GM12878 (cell line): Measurements from ENCODE around the gene OPTC. TPM values are rescaled to one million over a fixed set of nuclear protein-coding genes. Genes with fewer than 3 reads are reported as not detected.

Experiments
- ATAC-seq: fragments of 200-7000 bp; cut with Tn5 transposase; 3 replicates; pipeline ENCODE4 v1.9.1; 2020; ENCODE audit warnings: mild to moderate bottlenecking, moderate library complexity
- BruUV-seq: library from RNA; stranded (reverse); fragments of 400-500 nt; replicated peaks from 2 replicates; lab custom pipeline; 2021; lab: Mats Ljungman, UMichigan
- CTCF ChIA-PET: fragments of 300-600 bp; sonication (Branson Sonifier 250); formaldehyde crosslinking; extraction: SDS; loops from one replicate; lab custom pipeline; 2021; ENCODE audit warnings: inconsistent platforms; lab: Yijun Ruan, JAX
- POLR2A ChIA-PET: fragments of 350-600 bp; formaldehyde crosslinking; extraction: SDS; loops from one replicate; lab custom pipeline; 2021; ENCODE audit warnings: inconsistent platforms; lab: Charles Lee
- RAD21 ChIA-PET: fragments of 300-600 bp; sonication (Branson Sonifier 250); formaldehyde crosslinking; loops from one replicate; lab custom pipeline; 2023; ENCODE audit warnings: antibody characterized with exemption; ENCODE audit not compliant: unreplicated experiment; lab: Charles Lee
- SMC1A ChIA-PET: fragments of 300-600 bp; sonication (Branson Sonifier 250); formaldehyde crosslinking; loops from one replicate; lab custom pipeline; 2023; ENCODE audit not compliant: unreplicated experiment, uncharacterized antibody; lab: Charles Lee
- DNase-seq: peaks from one replicate; pipeline ENCODE4 v3.0.0-alpha.2; 2011; ENCODE audit warnings: low read depth, low spot score
- FAIRE-seq: peaks from 3 replicates; lab custom pipeline; 2011; peaks lifted over from hg19 to GRCh38; lab: Jason Lieb, UNC
- H2AFZ ChIP-seq: 2 replicates; pipeline ENCODE4 v1.6.0; 2011; ENCODE audit warnings: low read depth, low read length, control low read depth; ENCODE audit not compliant: control insufficient read depth
- H3K27ac ChIP-seq: 2 replicates; pipeline ENCODE4 v1.5.1; 2011; ENCODE audit warnings: control low read depth; ENCODE audit not compliant: control insufficient read depth, insufficient read depth
- H3K27me3 ChIP-seq, 2 experiments: replicated peaks in 1 of 2; 2 replicates each; pipeline versions ENCODE4 v1.6.0 to v1.6.1; 2011; ENCODE audit warnings: low read length in 1 of 2; ENCODE audit not compliant: control insufficient read depth in 2 of 2, insufficient read depth in 2 of 2
- H3K36me3 ChIP-seq, 2 experiments: 2 replicates each; pipeline ENCODE4 v1.5.1; 2011; ENCODE audit warnings: low read length in 1 of 2; ENCODE audit not compliant: control insufficient read depth in 2 of 2, insufficient read depth in 2 of 2
- H3K4me1 ChIP-seq: 2 replicates; pipeline ENCODE4 v1.6.1; 2011; ENCODE audit warnings: mild to moderate bottlenecking, low read length, moderate library complexity, mixed read lengths; ENCODE audit not compliant: control insufficient read depth, insufficient read depth
- H3K4me2 ChIP-seq: 2 replicates; pipeline ENCODE4 v1.6.0; 2011; ENCODE audit warnings: control low read depth; ENCODE audit not compliant: control insufficient read depth, insufficient read depth
- H3K4me3 ChIP-seq: fragments of 200-600 bp; sonication (generic); 2 replicates; pipeline ENCODE4 v1.5.1; 2016
- H3K79me2 ChIP-seq: 2 replicates; pipeline ENCODE4 v1.6.0; 2011; ENCODE audit warnings: low read length; ENCODE audit not compliant: control insufficient read depth, insufficient read depth
- H3K9ac ChIP-seq: 2 replicates; pipeline ENCODE4 v1.8.0; 2011; ENCODE audit warnings: low read length, control low read depth, mixed read lengths; ENCODE audit not compliant: control insufficient read depth, insufficient read depth
- H3K9me3 ChIP-seq: replicated peaks from 3 replicates; pipeline ENCODE4 v1.5.1; 2011; ENCODE audit warnings: mild to moderate bottlenecking, low read length; ENCODE audit not compliant: control insufficient read depth, insufficient read depth
- H4K20me1 ChIP-seq: 2 replicates; pipeline ENCODE4 v1.6.0; 2011; ENCODE audit not compliant: control insufficient read depth, insufficient read depth
- BHLHE40 ChIP-seq, 2 experiments: fragments of 450-650 bp in 1 of 2; IDR thresholded peaks; 2 replicates each; pipeline ENCODE4 v1.6.1; 2011 to 2017; ENCODE audit warnings: low read depth in 2 of 2, borderline replicate concordance in 1 of 2, improper control_type of control experiment in 1 of 2, low read length in 1 of 2, mild to moderate bottlenecking in 1 of 2
- CHD1 ChIP-seq: IDR thresholded peaks from 2 replicates; pipeline ENCODE4 v1.6.1; 2012; ENCODE audit warnings: low read depth, low read length, improper control_type of control experiment
- ESRRA ChIP-seq: IDR thresholded peaks from 2 replicates; pipeline ENCODE4 v1.6.1; 2012; ENCODE audit warnings: mild to moderate bottlenecking, low read length, improper control_type of control experiment
- HDAC6 ChIP-seq: fragments of 200-600 bp; sonication (generic); IDR thresholded peaks from one replicate; pipeline ENCODE4 v1.8.0; 2017; ENCODE audit warnings: antibody characterized with exemption; ENCODE audit not compliant: unreplicated experiment
- JUND ChIP-seq: IDR thresholded peaks from 2 replicates; pipeline ENCODE4 v1.6.1; 2012; ENCODE audit warnings: low read depth, mild to moderate bottlenecking, low read length, improper control_type of control experiment, moderate library complexity
- LARP7 ChIP-seq: fragments of 450-650 bp; IDR thresholded peaks from 2 replicates; pipeline ENCODE4 v1.6.1; 2017; ENCODE audit warnings: mild to moderate bottlenecking
- NR2F1 ChIP-seq: fragments of 450-650 bp; conservative IDR thresholded peaks from 2 replicates; pipeline ENCODE4 v1.6.1; 2017; ENCODE audit warnings: mild to moderate bottlenecking
- SMARCA5 ChIP-seq: fragments of 450-650 bp; IDR thresholded peaks from 2 replicates; pipeline ENCODE4 v1.6.1; 2017; ENCODE audit warnings: mild to moderate bottlenecking
- SMC3 ChIP-seq: IDR thresholded peaks from 2 replicates; pipeline ENCODE4 v1.6.1; 2011; ENCODE audit warnings: low read length, improper control_type of control experiment, borderline replicate concordance
- TCF12 ChIP-seq: IDR thresholded peaks from 2 replicates; pipeline ENCODE4 v1.6.1; 2011; ENCODE audit warnings: low read depth, mild to moderate bottlenecking, low read length
- ZSCAN29 ChIP-seq: fragments of 450-650 bp; IDR thresholded peaks from 2 replicates; pipeline ENCODE4 v1.6.1; 2017; ENCODE audit warnings: mild to moderate bottlenecking, moderate library complexity
- WGBS: methylation state at CpG from one replicate; pipeline ENCODE4 v1.1.6; 2016; ENCODE audit warnings: low lambda C conversion rate; ENCODE audit not compliant: insufficient replicate concordance, insufficient coverage; ENCODE audit errors: missing lambda C conversion rate; 5-methylcytosine and 5-hydroxymethylcytosine counted together
- in situ Hi-C: fragments of 300-500 bp; cut with MboI; formaldehyde crosslinking; loops from 9 replicates; pipeline ENCODE4 v1.14.3; 2018; ENCODE audit warnings: mixed read lengths
- intact Hi-C: fragments of 100-400 bp; cut with micrococcal nuclease; formaldehyde crosslinking; loops from one replicate; pipeline ENCODE4 v1.14.2; 2022; ENCODE audit not compliant: unreplicated experiment
- polyA plus RNA-seq, 11 experiments: library from polyadenylated mRNA; depleted of rRNA in 4 of 11; unstranded in 6 of 11; stranded (reverse) in 5 of 11; fragments of >200 nt; fragmentation: Nextera tagmentation in 4 of 11; fragmentation: Illumina TruSeq in 1 of 11; extraction: Ambion mirVana in 4 of 11; extraction: Trizol in 1 of 11; gene quantifications; 1 replicate in 1 of 11; 2 replicates in 10 of 11; pipeline versions ENCODE4 v1.2.1 to v1.2.3, GENCODE V29; 2011 to 2016; ENCODE audit warnings: inconsistent platforms in 2 of 11, missing spikeins in 2 of 11, low read depth in 1 of 11
- total RNA-seq, 4 experiments: library from RNA; depleted of rRNA in 3 of 4; stranded (reverse); fragments of >200 nt in 3 of 4; fragmentation: Illumina TruSeq in 1 of 4; extraction: Trizol in 1 of 4; gene quantifications; 2 replicates each; pipeline versions ENCODE4 v1.2.1 to v1.2.3, GENCODE V29; 2013 to 2021
- TF ChIP-seq, protein P1 (sequence below), 3 experiments: IDR thresholded peaks in 2 of 3; conservative IDR thresholded peaks in 1 of 3; 2 replicates each; pipeline ENCODE4 v1.5.1; 2011; ENCODE audit warnings: low read depth in 3 of 3, low read length in 3 of 3, mild to moderate bottlenecking in 3 of 3, control low read depth in 2 of 3, moderate library complexity in 2 of 3, inconsistent platforms in 1 of 3, mixed read lengths in 1 of 3; ENCODE audit not compliant: control insufficient read depth in 2 of 3, insufficient read depth in 1 of 3; ENCODE audit errors: extremely low read depth in 1 of 3

OPTC gene
- total and polyA plus RNA-seq, 10 of the 15 experiments (the other 5 are each of a cell fraction or from before 2014, with no cell fraction given) = not detected

DNA sequence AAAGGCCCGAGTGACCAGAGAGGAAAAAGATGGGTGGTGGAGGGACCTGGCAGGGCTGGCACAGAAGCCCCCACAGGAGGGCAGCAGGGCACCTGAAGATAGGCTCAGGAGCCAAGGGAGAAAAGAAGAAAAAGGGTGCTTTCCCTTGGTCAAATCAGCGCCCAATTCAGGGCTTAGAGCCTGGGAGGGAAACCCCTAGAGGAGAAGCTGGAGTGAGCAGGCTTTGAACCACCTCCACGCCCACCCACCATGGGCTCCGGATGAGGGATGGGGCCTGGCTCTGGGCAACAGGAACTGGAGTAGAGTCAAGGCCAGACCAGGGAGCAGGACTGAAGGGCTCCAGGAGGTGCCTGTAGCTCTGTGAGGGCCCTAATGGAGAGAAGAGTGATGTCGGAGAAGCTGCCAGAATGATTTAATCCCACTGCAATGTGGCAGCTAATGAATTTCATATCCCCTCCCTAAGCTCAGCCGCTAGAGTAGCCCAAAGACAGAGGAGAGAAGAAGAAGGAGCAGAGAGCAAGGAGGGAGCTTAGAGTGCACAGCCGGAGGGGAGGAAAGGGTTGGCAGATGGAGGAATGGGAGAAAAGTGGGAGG lies 30.4 kb upstream of the OPTC start:
- ChIA-PET POLR2A (interaction anchor here (1.1 to 2.2 kb wide), 3 partner anchors 10 to 22 kb away, joined by 3 to 7 read pairs (median 4); no protein-coding TSS in a partner anchor), RAD21 (interaction anchor here (0.7 to 2.9 kb wide), 7 partner anchors 11 to 122 kb away, joined by 3 to 17 read pairs (median 5); no protein-coding TSS in a partner anchor), CTCF (interaction anchor here (1.3 to 7.3 kb wide), 8 partner anchors 13 to 199 kb away, joined by 3 to 82 read pairs (median 8); no protein-coding TSS in a partner anchor), SMC1A (interaction anchor here (0.6 to 3.3 kb wide), 12 partner anchors 12 to 236 kb away, joined by 3 to 19 read pairs (median 4); partner anchors contain the start of gene PRELP)
- TF ChIP-seq TCF12 (no peak), NR2F1 (no peak), ZSCAN29 (no peak), CHD1 (no peak), ESRRA (no peak), LARP7 (no peak), BHLHE40 (IDR thresholded peaks at IDR 0.05; ENCODE audit: borderline replicate concordance in 1 of 2, low read depth in 2 of 2, low read length in 1 of 2) (no peak), HDAC6 (no peak), JUND (no peak), SMARCA5 (no peak), SMC3 (peak; percentile 3; the same call in 1 of the 2 replicates)
- TF ChIP-seq, protein P1, sequence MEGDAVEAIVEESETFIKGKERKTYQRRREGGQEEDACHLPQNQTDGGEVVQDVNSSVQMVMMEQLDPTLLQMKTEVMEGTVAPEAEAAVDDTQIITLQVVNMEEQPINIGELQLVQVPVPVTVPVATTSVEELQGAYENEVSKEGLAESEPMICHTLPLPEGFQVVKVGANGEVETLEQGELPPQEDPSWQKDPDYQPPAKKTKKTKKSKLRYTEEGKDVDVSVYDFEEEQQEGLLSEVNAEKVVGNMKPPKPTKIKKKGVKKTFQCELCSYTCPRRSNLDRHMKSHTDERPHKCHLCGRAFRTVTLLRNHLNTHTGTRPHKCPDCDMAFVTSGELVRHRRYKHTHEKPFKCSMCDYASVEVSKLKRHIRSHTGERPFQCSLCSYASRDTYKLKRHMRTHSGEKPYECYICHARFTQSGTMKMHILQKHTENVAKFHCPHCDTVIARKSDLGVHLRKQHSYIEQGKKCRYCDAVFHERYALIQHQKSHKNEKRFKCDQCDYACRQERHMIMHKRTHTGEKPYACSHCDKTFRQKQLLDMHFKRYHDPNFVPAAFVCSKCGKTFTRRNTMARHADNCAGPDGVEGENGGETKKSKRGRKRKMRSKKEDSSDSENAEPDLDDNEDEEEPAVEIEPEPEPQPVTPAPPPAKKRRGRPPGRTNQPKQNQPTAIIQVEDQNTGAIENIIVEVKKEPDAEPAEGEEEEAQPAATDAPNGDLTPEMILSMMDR (IDR thresholded peaks at IDR 0.05 in 2 of 3, conservative IDR thresholded peaks at IDR 0.05 in 1 of 3; ENCODE audit: control insufficient read depth in 2 of 3, extremely low read depth in 1 of 3, insufficient read depth in 1 of 3, low read depth in 3 of 3, low read length in 3 of 3) = peak; percentile 5 to 41 (median 13); a peak in 3 of 6 replicates
- H3K9me3 ChIP-seq = no peaks in the 10 kb centered on the region
- no peaks in the 10 kb centered on the region for H3K36me3 ChIP-seq
- no peak for FAIRE-seq
- BruUV-seq = no TSS peak
- H3K9ac ChIP-seq = no peak overlapping the region
- H3K4me3 ChIP-seq = no peak overlapping the region
- 38% methylated on average over 7 of the region's 7 CpGs for WGBS
- no peaks in the 10 kb centered on the region for H3K4me1 ChIP-seq
- H3K4me2 ChIP-seq = no peak overlapping the region
- intact Hi-C loops = no loop called here
- H3K27me3 ChIP-seq = no peaks in the 10 kb centered on the region; a peak in 2 of 4 replicates
- H4K20me1 ChIP-seq = no peaks in the 10 kb centered on the region
- no peak overlapping the region for H3K27ac ChIP-seq
- peak; percentile 59 for ATAC-seq
- DNase-seq = no peak
- no peak overlapping the region for H2AFZ ChIP-seq
- in situ Hi-C loops = no loop called here
- H3K79me2 ChIP-seq = no peaks in the 10 kb centered on the region
